GM12878 (cell line): ENCODE measurements around the gene HOXB3. TPM values are rescaled to one million over a fixed set of nuclear protein-coding genes. Genes with fewer than 3 reads are reported as not detected.

Experiments
- ATAC-seq: fragments of 200-7000 bp; cut with Tn5 transposase; 3 replicates; pipeline ENCODE4 v1.9.1; 2020; ENCODE audit warnings: mild to moderate bottlenecking, moderate library complexity
- BruUV-seq: library from RNA; stranded (reverse); fragments of 400-500 nt; replicated peaks from 2 replicates; lab custom pipeline; 2021; lab: Mats Ljungman, UMichigan
- CTCF ChIA-PET: fragments of 300-600 bp; sonication (Branson Sonifier 250); formaldehyde crosslinking; extraction: SDS; loops from one replicate; lab custom pipeline; 2021; ENCODE audit warnings: inconsistent platforms; lab: Yijun Ruan, JAX
- POLR2A ChIA-PET: fragments of 350-600 bp; formaldehyde crosslinking; extraction: SDS; loops from one replicate; lab custom pipeline; 2021; ENCODE audit warnings: inconsistent platforms; lab: Charles Lee
- RAD21 ChIA-PET: fragments of 300-600 bp; sonication (Branson Sonifier 250); formaldehyde crosslinking; loops from one replicate; lab custom pipeline; 2023; ENCODE audit warnings: antibody characterized with exemption; ENCODE audit not compliant: unreplicated experiment; lab: Charles Lee
- SMC1A ChIA-PET: fragments of 300-600 bp; sonication (Branson Sonifier 250); formaldehyde crosslinking; loops from one replicate; lab custom pipeline; 2023; ENCODE audit not compliant: unreplicated experiment, uncharacterized antibody; lab: Charles Lee
- DNase-seq: peaks from one replicate; pipeline ENCODE4 v3.0.0-alpha.2; 2011; ENCODE audit warnings: low read depth, low spot score
- FAIRE-seq: peaks from 3 replicates; lab custom pipeline; 2011; peaks lifted over from hg19 to GRCh38; lab: Jason Lieb, UNC
- H2AFZ ChIP-seq: 2 replicates; pipeline ENCODE4 v1.6.0; 2011; ENCODE audit warnings: low read depth, low read length, control low read depth; ENCODE audit not compliant: control insufficient read depth
- H3K27ac ChIP-seq: 2 replicates; pipeline ENCODE4 v1.5.1; 2011; ENCODE audit warnings: control low read depth; ENCODE audit not compliant: control insufficient read depth, insufficient read depth
- H3K27me3 ChIP-seq, 2 experiments: replicated peaks in 1 of 2; 2 replicates each; pipeline versions ENCODE4 v1.6.0 to v1.6.1; 2011; ENCODE audit warnings: low read length in 1 of 2; ENCODE audit not compliant: control insufficient read depth in 2 of 2, insufficient read depth in 2 of 2
- H3K36me3 ChIP-seq, 2 experiments: 2 replicates each; pipeline ENCODE4 v1.5.1; 2011; ENCODE audit warnings: low read length in 1 of 2; ENCODE audit not compliant: control insufficient read depth in 2 of 2, insufficient read depth in 2 of 2
- H3K4me1 ChIP-seq: 2 replicates; pipeline ENCODE4 v1.6.1; 2011; ENCODE audit warnings: mild to moderate bottlenecking, low read length, moderate library complexity, mixed read lengths; ENCODE audit not compliant: control insufficient read depth, insufficient read depth
- H3K4me2 ChIP-seq: 2 replicates; pipeline ENCODE4 v1.6.0; 2011; ENCODE audit warnings: control low read depth; ENCODE audit not compliant: control insufficient read depth, insufficient read depth
- H3K4me3 ChIP-seq: fragments of 200-600 bp; sonication (generic); 2 replicates; pipeline ENCODE4 v1.5.1; 2016
- H3K79me2 ChIP-seq: 2 replicates; pipeline ENCODE4 v1.6.0; 2011; ENCODE audit warnings: low read length; ENCODE audit not compliant: control insufficient read depth, insufficient read depth
- H3K9ac ChIP-seq: 2 replicates; pipeline ENCODE4 v1.8.0; 2011; ENCODE audit warnings: low read length, control low read depth, mixed read lengths; ENCODE audit not compliant: control insufficient read depth, insufficient read depth
- H3K9me3 ChIP-seq: replicated peaks from 3 replicates; pipeline ENCODE4 v1.5.1; 2011; ENCODE audit warnings: mild to moderate bottlenecking, low read length; ENCODE audit not compliant: control insufficient read depth, insufficient read depth
- H4K20me1 ChIP-seq: 2 replicates; pipeline ENCODE4 v1.6.0; 2011; ENCODE audit not compliant: control insufficient read depth, insufficient read depth
- CREB1 ChIP-seq: IDR thresholded peaks from 2 replicates; pipeline ENCODE4 v1.6.1; 2012; ENCODE audit warnings: low read depth, mild to moderate bottlenecking, inconsistent platforms
- EZH2 ChIP-seq: IDR thresholded peaks from 2 replicates; pipeline ENCODE4 v1.6.1; 2012; ENCODE audit warnings: low read depth, mild to moderate bottlenecking, control low read depth, inconsistent platforms, low read length, borderline replicate concordance; ENCODE audit not compliant: control insufficient read depth
- FOXM1 ChIP-seq: IDR thresholded peaks from 2 replicates; pipeline ENCODE4 v1.6.1; 2012; ENCODE audit warnings: low read depth, mild to moderate bottlenecking, inconsistent platforms, low read length, moderate library complexity
- JUND ChIP-seq: IDR thresholded peaks from 2 replicates; pipeline ENCODE4 v1.6.1; 2012; ENCODE audit warnings: low read depth, mild to moderate bottlenecking, low read length, improper control_type of control experiment, moderate library complexity
- NRF1 ChIP-seq: conservative IDR thresholded peaks from 2 replicates; pipeline ENCODE4 v1.6.1; 2011; ENCODE audit warnings: mild to moderate bottlenecking, low read depth, low read length, improper control_type of control experiment
- PAX5 ChIP-seq: IDR thresholded peaks from 2 replicates; pipeline ENCODE4 v1.6.1; 2011; ENCODE audit warnings: low read depth, low read length, borderline replicate concordance
- POU2F2 ChIP-seq: IDR thresholded peaks from 3 replicates; pipeline ENCODE4 v1.6.1; 2011; ENCODE audit warnings: low read depth, mild to moderate bottlenecking, low read length, borderline replicate concordance
- SUPT20H ChIP-seq: IDR thresholded peaks from 2 replicates; pipeline ENCODE4 v1.6.1; 2011; ENCODE audit warnings: low read depth, mild to moderate bottlenecking, low read length, moderate library complexity, borderline replicate concordance; ENCODE audit not compliant: control insufficient read depth
- YBX1 ChIP-seq: fragments of 450-650 bp; IDR thresholded peaks from 2 replicates; pipeline ENCODE4 v1.6.1; 2016; ENCODE audit warnings: antibody characterized with exemption
- WGBS: methylation state at CpG from one replicate; pipeline ENCODE4 v1.1.6; 2016; ENCODE audit warnings: low lambda C conversion rate; ENCODE audit not compliant: insufficient replicate concordance, insufficient coverage; ENCODE audit errors: missing lambda C conversion rate; 5-methylcytosine and 5-hydroxymethylcytosine counted together
- in situ Hi-C: fragments of 300-500 bp; cut with MboI; formaldehyde crosslinking; loops from 9 replicates; pipeline ENCODE4 v1.14.3; 2018; ENCODE audit warnings: mixed read lengths
- intact Hi-C: fragments of 100-400 bp; cut with micrococcal nuclease; formaldehyde crosslinking; loops from one replicate; pipeline ENCODE4 v1.14.2; 2022; ENCODE audit not compliant: unreplicated experiment
- polyA plus RNA-seq, 11 experiments: library from polyadenylated mRNA; depleted of rRNA in 4 of 11; unstranded in 6 of 11; stranded (reverse) in 5 of 11; fragments of >200 nt; fragmentation: Nextera tagmentation in 4 of 11; fragmentation: Illumina TruSeq in 1 of 11; extraction: Ambion mirVana in 4 of 11; extraction: Trizol in 1 of 11; gene quantifications; 1 replicate in 1 of 11; 2 replicates in 10 of 11; pipeline versions ENCODE4 v1.2.1 to v1.2.3, GENCODE V29; 2011 to 2016; ENCODE audit warnings: inconsistent platforms in 2 of 11, missing spikeins in 2 of 11, low read depth in 1 of 11
- total RNA-seq, 4 experiments: library from RNA; depleted of rRNA in 3 of 4; stranded (reverse); fragments of >200 nt in 3 of 4; fragmentation: Illumina TruSeq in 1 of 4; extraction: Trizol in 1 of 4; gene quantifications; 2 replicates each; pipeline versions ENCODE4 v1.2.1 to v1.2.3, GENCODE V29; 2013 to 2021
- TF ChIP-seq, protein P1 (sequence below): fragments of 450-650 bp; formaldehyde crosslinking; IDR thresholded peaks from 2 replicates; pipeline ENCODE4 v1.5.0; 2022; ENCODE audit warnings: mild to moderate bottlenecking, missing genetic modification characterization
- TF ChIP-seq, protein P2 (sequence below): IDR thresholded peaks from 2 replicates; pipeline ENCODE4 v1.6.1; 2012; ENCODE audit warnings: improper control_type of control experiment, low read depth, low read length; ENCODE audit not compliant: insufficient replicate concordance
- TF ChIP-seq, protein P3 (sequence below): IDR thresholded peaks from 2 replicates; pipeline ENCODE4 v1.6.1; 2011; ENCODE audit warnings: borderline replicate concordance, low read depth, mild to moderate bottlenecking, moderate library complexity, mixed read lengths, low read length; ENCODE audit not compliant: insufficient read depth; ENCODE audit errors: extremely low read length

HOXB3 gene
- total and polyA plus RNA-seq, 10 of the 15 experiments (the other 5 are each of a cell fraction or from before 2014, with no cell fraction given), result 0.19 to 7.7 (median 2.9) TPM

DNA sequence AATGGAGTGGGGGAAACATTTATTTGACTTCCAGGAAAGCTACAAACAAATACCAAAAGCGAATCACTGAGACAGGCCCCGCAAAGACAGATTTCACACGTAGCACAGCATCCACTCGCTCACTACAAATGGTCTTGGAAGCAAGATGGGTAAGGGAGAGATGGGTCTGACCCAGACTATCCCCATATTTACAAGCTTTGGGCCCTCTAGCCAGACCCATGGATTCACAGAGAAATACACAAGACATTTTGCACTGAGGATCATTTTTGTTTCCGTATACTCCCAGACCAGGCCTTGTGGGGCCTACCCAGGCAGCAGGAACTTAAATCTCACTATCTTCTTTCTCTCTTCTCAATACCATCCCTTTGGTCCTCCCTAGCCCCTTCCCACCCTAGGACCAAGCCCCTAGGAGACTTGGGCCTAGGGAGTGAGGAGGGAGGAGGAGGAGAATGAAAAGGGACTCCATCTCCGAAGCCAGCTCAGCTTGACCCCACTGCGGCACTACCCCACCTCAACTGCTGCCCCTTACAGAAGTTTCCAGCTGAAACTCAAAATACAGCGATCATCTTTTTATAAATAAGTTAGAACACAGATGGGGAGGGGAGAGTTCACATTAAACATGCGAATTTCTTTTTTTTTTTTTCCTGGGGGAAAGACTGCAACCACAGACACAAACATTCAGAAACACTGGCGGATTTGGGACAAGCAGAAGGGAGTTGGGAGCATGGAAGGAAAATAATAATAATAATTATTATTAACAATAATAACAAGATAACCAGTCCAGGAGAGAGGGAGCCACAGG lies 1.4 kb upstream of the HOXB3 start:
- Histone ChIP-seq H3K4me3 (no peak overlapping the region), H3K79me2 (no peaks in the 10 kb centered on the region), H3K36me3 (no peaks in the 10 kb centered on the region), H3K9me3 (no peaks in the 10 kb centered on the region), H3K27ac (no peak overlapping the region), H4K20me1 (no peaks in the 10 kb centered on the region), H3K4me1 (peaks cover under 1% of the 10 kb centered on the region), H3K4me2 (no peak overlapping the region), H3K27me3 (peaks cover 0 to 13% of the 10 kb centered on the region in 2 experiments; a peak in 3 of 4 replicates), H3K9ac (no peak overlapping the region), H2AFZ (no peak overlapping the region)
- ChIA-PET POLR2A (no interaction called here), CTCF (interaction anchor here (0.7 to 4.8 kb wide), 9 partner anchors 29 to 743 kb away, joined by 3 to 113 read pairs (median 7); no protein-coding TSS in a partner anchor), RAD21 (interaction anchor here (1.2 to 3.8 kb wide), 6 partner anchors 99 to 480 kb away, joined by 3 to 29 read pairs (median 21); no protein-coding TSS in a partner anchor), SMC1A (interaction anchor here (0.7 to 4.3 kb wide), 10 partner anchors 10 to 480 kb away, joined by 3 to 47 read pairs (median 5); no protein-coding TSS in a partner anchor)
- DNase-seq, result no peak
- no peak for ATAC-seq
- BruUV-seq, result no TSS peak
- in situ Hi-C loops, result no loop called here
- WGBS, result 87% methylated on average over 10 of the region's 10 CpGs
- FAIRE-seq, result no peak
- intact Hi-C loops, result no loop called here
- no peak for TF ChIP-seq POU2F2
- no peak for TF ChIP-seq EZH2
- TF ChIP-seq, protein P1, sequence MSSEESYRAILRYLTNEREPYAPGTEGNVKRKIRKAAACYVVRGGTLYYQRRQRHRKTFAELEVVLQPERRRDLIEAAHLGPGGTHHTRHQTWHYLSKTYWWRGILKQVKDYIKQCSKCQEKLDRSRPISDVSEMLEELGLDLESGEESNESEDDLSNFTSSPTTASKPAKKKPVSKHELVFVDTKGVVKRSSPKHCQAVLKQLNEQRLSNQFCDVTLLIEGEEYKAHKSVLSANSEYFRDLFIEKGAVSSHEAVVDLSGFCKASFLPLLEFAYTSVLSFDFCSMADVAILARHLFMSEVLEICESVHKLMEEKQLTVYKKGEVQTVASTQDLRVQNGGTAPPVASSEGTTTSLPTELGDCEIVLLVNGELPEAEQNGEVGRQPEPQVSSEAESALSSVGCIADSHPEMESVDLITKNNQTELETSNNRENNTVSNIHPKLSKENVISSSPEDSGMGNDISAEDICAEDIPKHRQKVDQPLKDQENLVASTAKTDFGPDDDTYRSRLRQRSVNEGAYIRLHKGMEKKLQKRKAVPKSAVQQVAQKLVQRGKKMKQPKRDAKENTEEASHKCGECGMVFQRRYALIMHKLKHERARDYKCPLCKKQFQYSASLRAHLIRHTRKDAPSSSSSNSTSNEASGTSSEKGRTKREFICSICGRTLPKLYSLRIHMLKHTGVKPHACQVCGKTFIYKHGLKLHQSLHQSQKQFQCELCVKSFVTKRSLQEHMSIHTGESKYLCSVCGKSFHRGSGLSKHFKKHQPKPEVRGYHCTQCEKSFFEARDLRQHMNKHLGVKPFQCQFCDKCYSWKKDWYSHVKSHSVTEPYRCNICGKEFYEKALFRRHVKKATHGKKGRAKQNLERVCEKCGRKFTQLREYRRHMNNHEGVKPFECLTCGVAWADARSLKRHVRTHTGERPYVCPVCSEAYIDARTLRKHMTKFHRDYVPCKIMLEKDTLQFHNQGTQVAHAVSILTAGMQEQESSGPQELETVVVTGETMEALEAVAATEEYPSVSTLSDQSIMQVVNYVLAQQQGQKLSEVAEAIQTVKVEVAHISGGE (CRISPR knock-in tag), result no peak
- TF ChIP-seq PAX5, result no peak
- no peak for TF ChIP-seq FOXM1
- TF ChIP-seq SUPT20H, result no peak
- TF ChIP-seq, protein P2, sequence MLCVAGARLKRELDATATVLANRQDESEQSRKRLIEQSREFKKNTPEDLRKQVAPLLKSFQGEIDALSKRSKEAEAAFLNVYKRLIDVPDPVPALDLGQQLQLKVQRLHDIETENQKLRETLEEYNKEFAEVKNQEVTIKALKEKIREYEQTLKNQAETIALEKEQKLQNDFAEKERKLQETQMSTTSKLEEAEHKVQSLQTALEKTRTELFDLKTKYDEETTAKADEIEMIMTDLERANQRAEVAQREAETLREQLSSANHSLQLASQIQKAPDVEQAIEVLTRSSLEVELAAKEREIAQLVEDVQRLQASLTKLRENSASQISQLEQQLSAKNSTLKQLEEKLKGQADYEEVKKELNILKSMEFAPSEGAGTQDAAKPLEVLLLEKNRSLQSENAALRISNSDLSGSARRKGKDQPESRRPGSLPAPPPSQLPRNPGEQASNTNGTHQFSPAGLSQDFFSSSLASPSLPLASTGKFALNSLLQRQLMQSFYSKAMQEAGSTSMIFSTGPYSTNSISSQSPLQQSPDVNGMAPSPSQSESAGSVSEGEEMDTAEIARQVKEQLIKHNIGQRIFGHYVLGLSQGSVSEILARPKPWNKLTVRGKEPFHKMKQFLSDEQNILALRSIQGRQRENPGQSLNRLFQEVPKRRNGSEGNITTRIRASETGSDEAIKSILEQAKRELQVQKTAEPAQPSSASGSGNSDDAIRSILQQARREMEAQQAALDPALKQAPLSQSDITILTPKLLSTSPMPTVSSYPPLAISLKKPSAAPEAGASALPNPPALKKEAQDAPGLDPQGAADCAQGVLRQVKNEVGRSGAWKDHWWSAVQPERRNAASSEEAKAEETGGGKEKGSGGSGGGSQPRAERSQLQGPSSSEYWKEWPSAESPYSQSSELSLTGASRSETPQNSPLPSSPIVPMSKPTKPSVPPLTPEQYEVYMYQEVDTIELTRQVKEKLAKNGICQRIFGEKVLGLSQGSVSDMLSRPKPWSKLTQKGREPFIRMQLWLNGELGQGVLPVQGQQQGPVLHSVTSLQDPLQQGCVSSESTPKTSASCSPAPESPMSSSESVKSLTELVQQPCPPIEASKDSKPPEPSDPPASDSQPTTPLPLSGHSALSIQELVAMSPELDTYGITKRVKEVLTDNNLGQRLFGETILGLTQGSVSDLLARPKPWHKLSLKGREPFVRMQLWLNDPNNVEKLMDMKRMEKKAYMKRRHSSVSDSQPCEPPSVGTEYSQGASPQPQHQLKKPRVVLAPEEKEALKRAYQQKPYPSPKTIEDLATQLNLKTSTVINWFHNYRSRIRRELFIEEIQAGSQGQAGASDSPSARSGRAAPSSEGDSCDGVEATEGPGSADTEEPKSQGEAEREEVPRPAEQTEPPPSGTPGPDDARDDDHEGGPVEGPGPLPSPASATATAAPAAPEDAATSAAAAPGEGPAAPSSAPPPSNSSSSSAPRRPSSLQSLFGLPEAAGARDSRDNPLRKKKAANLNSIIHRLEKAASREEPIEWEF, result no peak
- no peak for TF ChIP-seq NRF1
- TF ChIP-seq, protein P3, sequence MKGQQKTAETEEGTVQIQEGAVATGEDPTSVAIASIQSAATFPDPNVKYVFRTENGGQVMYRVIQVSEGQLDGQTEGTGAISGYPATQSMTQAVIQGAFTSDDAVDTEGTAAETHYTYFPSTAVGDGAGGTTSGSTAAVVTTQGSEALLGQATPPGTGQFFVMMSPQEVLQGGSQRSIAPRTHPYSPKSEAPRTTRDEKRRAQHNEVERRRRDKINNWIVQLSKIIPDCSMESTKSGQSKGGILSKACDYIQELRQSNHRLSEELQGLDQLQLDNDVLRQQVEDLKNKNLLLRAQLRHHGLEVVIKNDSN, result no peak
- no peak for TF ChIP-seq YBX1
- no peak for TF ChIP-seq JUND
- TF ChIP-seq CREB1, result no peak
